Activated naive CD4-positive, alpha-beta T cell treated with anti-CD3 and anti-CD28 coated beads, Interleukin-2, amount 10 ng/mL, durations not matched to agents 7 days and 5 days (primary cell): ENCODE data around the gene FKBP5.
A peak's percentile ranks its signal among the peaks of the same experiment; 100 is the strongest.

ENCODE experiments used
- CTCF ChIA-PET: fragments of 350-600 bp; sonication (Branson Sonifier 250); formaldehyde crosslinking; loops from one replicate; lab custom pipeline; 2021; ENCODE audit warnings: antibody characterized with exemption; lab: Charles Lee
- DNase-seq: peaks from one replicate; pipeline ENCODE4 v3.0.0-alpha.2; 2020
- H3K27ac Mint-ChIP-seq: one replicate; pipeline ENCODE4 v1.8.0; 2021; ENCODE audit warnings: mild to moderate bottlenecking, moderate library complexity, mixed read lengths
- H3K27me3 Mint-ChIP-seq: one replicate; pipeline ENCODE4 v1.8.0; 2021; ENCODE audit warnings: mild to moderate bottlenecking, mixed read lengths
- H3K36me3 Mint-ChIP-seq: one replicate; pipeline ENCODE4 v1.8.0; 2021; ENCODE audit warnings: mixed read lengths
- H3K4me1 Mint-ChIP-seq: one replicate; pipeline ENCODE4 v1.8.0; 2021; ENCODE audit warnings: mixed read lengths
- H3K4me3 Mint-ChIP-seq: one replicate; pipeline ENCODE4 v1.8.0; 2021; ENCODE audit warnings: mild to moderate bottlenecking, moderate library complexity, mixed read lengths
- H3K9me3 Mint-ChIP-seq: one replicate; pipeline ENCODE4 v1.8.0; 2021; ENCODE audit warnings: mixed read lengths

The FKBP5 gene

DNA sequence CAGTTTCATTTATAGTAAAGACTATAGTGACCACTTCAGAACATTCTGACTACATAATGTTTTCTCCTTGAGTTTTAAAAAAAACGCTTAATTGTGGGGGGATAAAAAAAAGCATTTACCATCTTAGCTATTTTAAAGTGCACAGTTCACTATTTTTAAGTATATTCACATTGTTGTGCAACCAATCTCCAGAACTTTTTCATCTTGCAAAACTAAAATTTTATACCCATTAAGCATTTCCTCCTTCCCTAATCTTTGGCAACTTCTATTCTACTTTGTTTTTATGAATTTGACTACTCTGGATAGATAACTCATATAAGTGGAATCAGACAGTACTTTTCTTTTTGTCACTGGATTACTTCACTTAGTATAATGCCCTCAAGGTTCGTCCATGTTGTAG lies 62.3 kb downstream of the FKBP5 start:
- no peak overlapping the region for H3K27ac Mint-ChIP-seq
- peaks cover 28% of the 10 kb centered on the region for H3K4me1 Mint-ChIP-seq
- no peaks in the 10 kb centered on the region for H3K9me3 Mint-ChIP-seq
- no peak for DNase-seq
- peaks cover 24% of the 10 kb centered on the region for H3K36me3 Mint-ChIP-seq
- H3K4me3 Mint-ChIP-seq: no peak overlapping the region
- CTCF ChIA-PET: interaction anchor here (3.4 kb wide), 1 partner anchor 110 kb away, joined by 37 read pairs; the partner anchor contains the start of gene ARMC12
- H3K27me3 Mint-ChIP-seq: no peaks in the 10 kb centered on the region

GRCh38 chr6:35624341-35625070 lies 64.2 kb downstream of the FKBP5 start:
- H3K9me3 Mint-ChIP-seq: no peaks in the 10 kb centered on the region
- no peaks in the 10 kb centered on the region for H3K27me3 Mint-ChIP-seq
- H3K4me1 Mint-ChIP-seq: peaks cover 30% of the 10 kb centered on the region
- CTCF ChIA-PET: interaction anchor here (0.7 to 3.4 kb wide), 28 partner anchors 9 to 458 kb away, joined by 3 to 37 read pairs (median 4); partner anchors contain the start of gene ARMC12
- no peak overlapping the region for H3K4me3 Mint-ChIP-seq
- H3K36me3 Mint-ChIP-seq: peaks cover 19% of the 10 kb centered on the region
- peak overlapping the region; percentile 79 for H3K27ac Mint-ChIP-seq
- DNase-seq: no peak

DNA sequence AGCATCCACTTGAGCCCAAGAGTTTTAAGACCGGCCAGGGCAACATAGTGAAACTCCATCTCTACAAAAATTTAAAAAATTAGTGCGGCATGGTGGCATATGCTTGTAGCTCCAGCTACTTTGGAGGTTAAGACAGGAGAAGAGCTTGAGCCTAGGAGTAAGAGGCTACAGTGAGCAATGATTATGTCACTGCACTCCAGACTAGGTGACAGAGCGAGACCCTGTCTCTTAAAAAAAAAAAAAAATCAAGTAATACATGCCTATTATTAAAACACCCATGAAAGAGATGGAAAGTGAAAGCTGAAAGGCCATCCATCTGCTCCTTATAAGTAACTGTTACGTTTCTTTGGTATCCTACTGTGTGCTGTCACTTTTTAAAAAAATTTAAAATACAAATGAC lies 66.4 kb downstream of the FKBP5 start:
- Mint-ChIP-seq H3K4me1 (peaks cover 30% of the 10 kb centered on the region), H3K4me3 (no peak overlapping the region), H3K9me3 (no peaks in the 10 kb centered on the region), H3K27me3 (no peaks in the 10 kb centered on the region), H3K27ac (peak overlapping the region; percentile 69), H3K36me3 (peaks cover 28% of the 10 kb centered on the region)
- no peak for DNase-seq
- CTCF ChIA-PET: interaction anchor here (0.7 to 1.3 kb wide), 5 partner anchors 17 to 115 kb away, joined by 3 to 7 read pairs (median 4); partner anchors contain the start of gene ARMC12

- Mint-ChIP-seq H3K27ac (no peak overlapping the region), H3K4me1 (peaks cover 34% of the 10 kb centered on the region)
These were observed 68.0 kb downstream of the FKBP5 start for GRCh38 chr6:35620706-35621105.

DNA sequence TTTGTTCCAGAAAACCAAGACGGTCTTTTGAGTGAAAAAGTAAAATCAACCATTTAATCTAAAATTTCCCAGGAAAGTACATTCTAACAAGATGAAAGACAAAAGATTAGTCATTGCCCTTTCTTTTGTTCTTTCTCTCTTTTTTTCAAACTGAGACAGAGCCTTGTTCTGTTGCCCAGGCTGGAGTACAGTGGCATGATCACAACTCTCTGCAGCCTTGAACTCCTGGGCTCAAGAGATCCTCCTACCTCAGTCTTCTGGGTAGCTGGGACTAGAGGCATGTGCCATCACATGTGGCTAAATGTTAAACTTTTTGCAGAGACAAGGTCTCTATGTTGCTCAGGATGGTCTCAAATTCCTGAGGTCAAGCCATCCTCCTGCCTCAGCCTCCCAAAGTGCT lies 75.0 kb downstream of the FKBP5 start:
- no peaks in the 10 kb centered on the region for H3K27me3 Mint-ChIP-seq
- H3K4me3 Mint-ChIP-seq: no peak overlapping the region
- H3K36me3 Mint-ChIP-seq: peaks cover 71% of the 10 kb centered on the region
- no peak overlapping the region for H3K27ac Mint-ChIP-seq
- CTCF ChIA-PET: interaction anchor here (0.5 to 1.0 kb wide), 2 partner anchors 123 to 285 kb away, joined by 3 read pairs; partner anchors contain the start of gene ARMC12
- DNase-seq: no peak
- H3K9me3 Mint-ChIP-seq: peaks cover 3% of the 10 kb centered on the region
- peaks cover 37% of the 10 kb centered on the region for H3K4me1 Mint-ChIP-seq

More at GRCh38 chr6:35620706-35621105, 68.0 kb downstream of the FKBP5 start:
- Mint-ChIP-seq H3K36me3 (peaks cover 31% of the 10 kb centered on the region), H3K9me3 (no peaks in the 10 kb centered on the region), H3K27me3 (no peaks in the 10 kb centered on the region), H3K4me3 (no peak overlapping the region)
- CTCF ChIA-PET: interaction anchor here (0.8 to 2.2 kb wide), 2 partner anchors 18 to 36 kb away, joined by 3 to 10 read pairs; no protein-coding TSS in a partner anchor
- no peak for DNase-seq

DNA sequence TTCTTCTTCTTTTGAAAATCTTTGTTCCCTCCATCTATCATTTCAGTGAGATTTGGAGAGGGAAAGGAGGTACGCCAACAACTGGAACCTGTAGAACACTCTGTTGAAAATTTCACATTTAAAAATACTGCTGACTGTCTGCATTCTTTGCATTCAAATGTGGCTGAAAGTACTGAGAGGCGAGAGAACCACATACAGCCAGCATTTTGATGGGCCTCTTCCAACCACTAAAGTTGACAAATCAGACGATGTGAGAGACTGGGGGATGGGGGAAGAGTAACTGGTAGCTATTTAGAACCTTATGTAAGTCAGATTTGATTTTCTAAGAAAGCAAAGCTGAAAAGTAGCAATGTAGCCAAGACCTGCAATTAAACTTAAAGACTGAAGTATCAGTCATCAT lies 77.5 kb downstream of the FKBP5 start:
- Mint-ChIP-seq H3K4me3 (no peak overlapping the region), H3K27me3 (no peaks in the 10 kb centered on the region), H3K9me3 (peaks cover 3% of the 10 kb centered on the region), H3K36me3 (peaks cover 76% of the 10 kb centered on the region), H3K4me1 (peaks cover 47% of the 10 kb centered on the region), H3K27ac (peak overlapping the region; percentile 34)
- CTCF ChIA-PET: interaction anchor here (0.6 to 1.1 kb wide), 3 partner anchors 10 to 27 kb away, joined by 3 to 4 read pairs (median 3); no protein-coding TSS in a partner anchor
- DNase-seq: peak; percentile 45

DNA sequence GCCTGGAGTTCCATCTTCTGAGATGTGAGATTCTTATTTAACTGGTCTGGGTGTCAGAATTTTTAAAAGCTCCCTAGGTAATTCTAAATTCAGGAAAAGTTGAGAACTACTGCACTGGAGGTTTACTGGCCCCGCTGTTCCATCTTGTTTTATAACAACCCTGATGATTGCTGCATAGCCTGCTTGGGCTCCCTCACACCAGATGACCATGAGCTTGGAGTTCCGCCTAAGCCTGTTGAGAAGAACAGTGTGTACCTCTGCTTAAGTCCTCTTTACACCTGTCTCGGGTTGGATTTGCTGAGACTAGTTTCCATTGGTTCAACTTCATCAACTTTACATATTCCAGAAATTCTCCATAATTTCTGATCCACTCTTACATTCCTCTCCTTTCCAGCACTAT lies 77.9 kb downstream of the FKBP5 start:
- CTCF ChIA-PET: interaction anchor here (0.6 to 1.1 kb wide), 2 partner anchors 10 to 19 kb away, joined by 3 read pairs; no protein-coding TSS in a partner anchor
- Mint-ChIP-seq H3K9me3 (peaks cover 3% of the 10 kb centered on the region), H3K27ac (peak overlapping the region; percentile 34), H3K4me1 (peaks cover 50% of the 10 kb centered on the region), H3K27me3 (no peaks in the 10 kb centered on the region), H3K36me3 (peaks cover 80% of the 10 kb centered on the region), H3K4me3 (no peak overlapping the region)
- no peak for DNase-seq

DNA sequence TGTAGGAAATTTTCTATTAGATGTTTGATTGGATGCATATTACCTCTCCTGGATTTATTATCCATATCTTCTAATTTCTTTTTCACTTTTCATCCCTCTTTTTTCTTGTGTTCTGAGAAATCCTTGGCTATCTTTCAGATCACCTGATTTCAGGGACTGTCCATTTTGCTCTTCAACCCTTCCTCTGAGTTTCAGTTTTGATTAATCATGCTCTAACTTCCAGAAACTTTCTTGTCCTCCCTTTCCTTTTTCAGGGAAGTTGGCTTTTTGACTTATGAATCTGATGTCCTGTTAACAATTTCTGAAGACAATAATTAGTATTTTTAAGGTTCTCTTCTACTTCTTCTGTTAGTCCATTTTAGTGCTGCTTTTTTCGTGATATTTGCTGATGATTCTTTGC lies 79.1 kb downstream of the FKBP5 start:
- CTCF ChIA-PET: interaction anchor here (0.8 to 1.1 kb wide), 2 partner anchors 15 to 128 kb away, joined by 3 read pairs; no protein-coding TSS in a partner anchor
- Mint-ChIP-seq H3K36me3 (peaks cover 75% of the 10 kb centered on the region), H3K9me3 (peaks cover 3% of the 10 kb centered on the region), H3K27ac (no peak overlapping the region), H3K4me1 (peaks cover 55% of the 10 kb centered on the region), H3K4me3 (no peak overlapping the region), H3K27me3 (no peaks in the 10 kb centered on the region)
- DNase-seq: no peak

- CTCF ChIA-PET: interaction anchor here (1.4 to 3.1 kb wide), 3 partner anchors 17 to 129 kb away, joined by 3 to 8 read pairs (median 5); partner anchors contain the start of gene ARMC12
- Mint-ChIP-seq H3K27ac (no peak overlapping the region), H3K36me3 (peaks cover 67% of the 10 kb centered on the region), H3K4me1 (peaks cover 65% of the 10 kb centered on the region), H3K9me3 (peaks cover 3% of the 10 kb centered on the region), H3K27me3 (no peaks in the 10 kb centered on the region), H3K4me3 (no peak overlapping the region)
- DNase-seq: no peak
These were observed 81.0 kb downstream of the FKBP5 start for GRCh38 chr6:35607517-35608233.

DNA sequence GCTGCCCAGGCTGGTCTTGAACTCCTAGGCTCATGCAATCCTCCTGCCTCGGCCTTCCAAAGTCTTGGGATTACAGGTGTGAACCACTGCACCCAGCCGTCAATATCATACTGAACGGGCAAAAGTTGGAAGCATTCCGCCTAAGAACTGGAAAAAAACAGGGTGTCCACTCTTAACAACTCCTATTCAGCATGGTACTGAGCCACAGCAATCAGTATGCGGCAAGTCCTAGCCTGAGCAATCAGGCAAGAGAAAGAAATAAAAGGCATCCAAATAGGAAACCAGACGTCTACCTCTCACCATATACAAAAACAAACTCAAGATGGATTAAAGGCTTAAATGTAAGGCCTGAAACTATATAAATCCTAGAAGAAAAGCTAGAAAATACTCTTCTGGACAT lies 83.1 kb downstream of the FKBP5 start:
- Mint-ChIP-seq H3K9me3 (no peaks in the 10 kb centered on the region), H3K4me1 (peaks cover 61% of the 10 kb centered on the region), H3K27ac (no peak overlapping the region), H3K36me3 (peaks cover 46% of the 10 kb centered on the region), H3K27me3 (no peaks in the 10 kb centered on the region), H3K4me3 (no peak overlapping the region)
- no peak for DNase-seq
- CTCF ChIA-PET: interaction anchor here (0.7 to 3.1 kb wide), 3 partner anchors 19 to 131 kb away, joined by 3 to 8 read pairs (median 4); partner anchors contain the start of gene ARMC12

DNA sequence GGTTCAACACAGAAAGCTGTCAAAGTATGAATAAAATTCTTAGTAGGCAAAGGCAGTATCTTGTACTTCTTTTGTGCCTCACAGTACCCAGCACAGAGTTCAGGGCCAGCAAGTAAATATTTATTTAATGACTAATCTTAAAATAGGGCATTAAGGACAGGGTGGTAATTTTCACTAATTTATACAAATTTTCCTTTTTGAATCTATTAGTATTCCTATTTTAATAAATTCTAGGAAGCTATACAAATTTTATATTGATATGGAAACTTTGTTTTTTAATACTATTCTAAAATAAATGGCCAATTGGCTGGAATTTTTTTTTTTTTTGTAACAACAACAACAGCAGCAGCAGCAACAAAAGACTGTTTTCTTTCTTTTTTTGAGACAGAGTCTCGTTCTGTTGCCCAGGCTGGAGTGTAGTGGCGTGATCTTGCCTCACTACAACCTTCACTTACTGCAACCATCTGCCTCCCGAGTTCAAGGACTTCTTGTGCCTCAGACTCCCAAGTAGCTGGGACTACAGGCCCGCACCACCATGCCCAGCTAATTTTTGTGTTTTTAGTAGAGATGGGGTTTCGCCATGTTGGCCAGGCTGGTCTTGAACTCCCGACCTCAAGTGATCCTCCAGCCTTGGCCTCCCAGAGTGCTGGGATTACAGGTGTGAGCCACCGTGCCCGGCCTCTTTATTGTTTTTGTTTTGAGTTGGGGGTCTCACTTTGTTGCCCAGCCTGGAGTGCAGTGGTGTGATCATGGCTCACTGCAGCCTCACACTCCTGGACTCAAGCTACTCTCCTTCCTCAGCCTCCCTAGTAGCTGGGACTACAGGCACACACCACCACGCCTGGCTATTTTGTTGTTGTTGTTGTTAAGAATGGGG lies 85.2 kb downstream of the FKBP5 start:
- Mint-ChIP-seq H3K4me3 (peak overlapping the region; percentile 77), H3K27me3 (no peaks in the 10 kb centered on the region), H3K27ac (peak overlapping the region; percentile 99), H3K36me3 (peaks cover 39% of the 10 kb centered on the region), H3K4me1 (peaks cover 74% of the 10 kb centered on the region), H3K9me3 (no peaks in the 10 kb centered on the region)
- DNase-seq: no peak
- CTCF ChIA-PET: interaction anchor here (0.9 to 3.9 kb wide), 6 partner anchors 13 to 133 kb away, joined by 3 to 25 read pairs (median 8); partner anchors contain the start of gene ARMC12

DNA sequence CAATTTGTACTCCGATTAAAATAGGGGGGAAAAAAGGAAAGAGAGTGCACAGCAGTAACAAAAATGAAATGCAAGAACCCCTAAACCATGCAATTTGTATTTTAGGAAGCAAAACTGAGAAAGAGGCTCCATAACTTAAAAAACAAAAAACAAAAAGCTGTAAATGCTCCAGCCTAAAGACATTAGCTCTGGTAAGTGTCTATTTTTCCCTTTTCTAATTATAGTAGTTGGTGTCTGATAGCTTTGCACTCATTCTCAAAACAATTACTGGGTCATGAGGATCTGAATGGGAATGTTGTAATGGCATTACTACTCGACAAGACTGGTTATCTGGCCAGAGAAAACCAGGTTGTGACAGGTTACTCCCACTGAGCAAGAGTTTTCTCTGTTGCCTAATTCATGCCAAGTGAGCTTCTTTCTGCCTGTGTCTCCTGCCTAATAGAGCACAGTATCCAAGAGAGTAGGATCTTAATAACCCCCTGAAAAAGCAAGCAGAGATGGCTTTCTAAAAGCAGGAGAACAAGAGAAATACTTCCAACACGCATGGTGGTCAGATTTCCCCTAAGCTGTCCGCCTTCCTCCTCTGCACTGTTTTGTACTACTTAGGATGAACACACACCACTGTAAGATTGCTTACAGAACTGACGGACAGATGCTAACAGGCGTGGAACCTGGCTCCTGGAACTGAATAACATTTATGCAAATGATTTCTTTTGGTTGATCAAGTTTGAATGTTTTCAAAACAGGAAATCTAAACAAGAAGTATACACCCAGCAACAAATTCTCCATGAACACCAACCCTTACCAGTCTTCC lies 86.4 kb downstream of the FKBP5 start:
- Mint-ChIP-seq H3K4me1 (peaks cover 74% of the 10 kb centered on the region), H3K4me3 (peak overlapping the region; percentile 77), H3K36me3 (peaks cover 28% of the 10 kb centered on the region)

More for the DNA sequence above, 86.4 kb downstream of the FKBP5 start:
- CTCF ChIA-PET: interaction anchor here (0.5 to 3.9 kb wide), 14 partner anchors 11 to 134 kb away, joined by 3 to 25 read pairs (median 4); partner anchors contain the start of gene ARMC12
- DNase-seq: peak; percentile 29
- H3K27ac Mint-ChIP-seq: peak overlapping the region; percentile 99
- H3K27me3 Mint-ChIP-seq: no peaks in the 10 kb centered on the region
- H3K9me3 Mint-ChIP-seq: no peaks in the 10 kb centered on the region
